ENCODE results near the gene SLX4IP.

SLX4IP gene

GRCh38 chr20:10654250-10654610 lies 219.1 kb downstream of the SLX4IP start:
- TF ChIP-seq CTCF (conservative IDR thresholded peaks at IDR 0.05; ENCODE audit: low read depth, low read length): no peak
- Histone ChIP-seq H3K4me3 (IDR thresholded peaks at IDR 0.05; ENCODE audit: insufficient read depth, low read depth, low read length) (no peak overlapping the region), H3K27me3 (ENCODE audit: insufficient read depth, low read depth) (no peaks in the 10 kb centered on the region), H3K4me2 (no peak overlapping the region), H2AFZ (ENCODE audit: low read depth) (no peak overlapping the region), H3K27ac (no peak overlapping the region), H3K9ac (no peak overlapping the region), H3K36me3 (ENCODE audit: insufficient read depth) (no peaks in the 10 kb centered on the region), H3K4me1 (ENCODE audit: low read depth, poor library complexity, severe bottlenecking) (no peaks in the 10 kb centered on the region), H4K20me1 (ENCODE audit: insufficient read depth) (no peaks in the 10 kb centered on the region), H3K79me2 (ENCODE audit: insufficient read depth, low read depth) (no peaks in the 10 kb centered on the region)

GRCh38 chr20:10654630-10655029 lies 219.5 kb downstream of the SLX4IP start:
- no peak overlapping the region for H3K4me3 ChIP-seq (IDR thresholded peaks at IDR 0.05; ENCODE audit: insufficient read depth, low read depth, low read length)
- no peak overlapping the region for H3K27ac ChIP-seq
- H2AFZ ChIP-seq (ENCODE audit: low read depth): no peak overlapping the region
- H4K20me1 ChIP-seq (ENCODE audit: insufficient read depth): no peaks in the 10 kb centered on the region
- no peak for TF ChIP-seq CTCF (conservative IDR thresholded peaks at IDR 0.05; ENCODE audit: low read depth, low read length)
- H3K36me3 ChIP-seq (ENCODE audit: insufficient read depth): no peaks in the 10 kb centered on the region
- H3K4me1 ChIP-seq (ENCODE audit: low read depth, poor library complexity, severe bottlenecking): no peaks in the 10 kb centered on the region
- H3K79me2 ChIP-seq (ENCODE audit: insufficient read depth, low read depth): no peaks in the 10 kb centered on the region
- no peak overlapping the region for H3K9ac ChIP-seq
- no peaks in the 10 kb centered on the region for H3K27me3 ChIP-seq (ENCODE audit: insufficient read depth, low read depth)
- H3K4me2 ChIP-seq: no peak overlapping the region

- no peak overlapping the region for H3K9ac ChIP-seq
- H4K20me1 ChIP-seq (ENCODE audit: insufficient read depth): no peaks in the 10 kb centered on the region
- no peak overlapping the region for H2AFZ ChIP-seq (ENCODE audit: low read depth)
- no peaks in the 10 kb centered on the region for H3K36me3 ChIP-seq (ENCODE audit: insufficient read depth)
- H3K4me3 ChIP-seq (IDR thresholded peaks at IDR 0.05; ENCODE audit: insufficient read depth, low read depth, low read length): no peak overlapping the region
- TF ChIP-seq CTCF (conservative IDR thresholded peaks at IDR 0.05; ENCODE audit: low read depth, low read length): no peak
- no peak overlapping the region for H3K27ac ChIP-seq
- H3K79me2 ChIP-seq (ENCODE audit: insufficient read depth, low read depth): no peaks in the 10 kb centered on the region
- no peaks in the 10 kb centered on the region for H3K4me1 ChIP-seq (ENCODE audit: low read depth, poor library complexity, severe bottlenecking)
- H3K4me2 ChIP-seq: no peak overlapping the region
- no peaks in the 10 kb centered on the region for H3K27me3 ChIP-seq (ENCODE audit: insufficient read depth, low read depth)
These were observed 220.9 kb downstream of the SLX4IP start for GRCh38 chr20:10655720-10656669.

- H2AFZ ChIP-seq (ENCODE audit: low read depth): no peak overlapping the region
- no peaks in the 10 kb centered on the region for H3K4me1 ChIP-seq (ENCODE audit: low read depth, poor library complexity, severe bottlenecking)
- H3K4me2 ChIP-seq: no peak overlapping the region
- no peaks in the 10 kb centered on the region for H4K20me1 ChIP-seq (ENCODE audit: insufficient read depth)
- H3K9ac ChIP-seq: no peak overlapping the region
- H3K79me2 ChIP-seq (ENCODE audit: insufficient read depth, low read depth): no peaks in the 10 kb centered on the region
- H3K4me3 ChIP-seq (IDR thresholded peaks at IDR 0.05; ENCODE audit: insufficient read depth, low read depth, low read length): no peak overlapping the region
- no peak overlapping the region for H3K27ac ChIP-seq
- no peaks in the 10 kb centered on the region for H3K27me3 ChIP-seq (ENCODE audit: insufficient read depth, low read depth)
- TF ChIP-seq CTCF (conservative IDR thresholded peaks at IDR 0.05; ENCODE audit: low read depth, low read length): no peak
- no peaks in the 10 kb centered on the region for H3K36me3 ChIP-seq (ENCODE audit: insufficient read depth)
These were observed 222.3 kb downstream of the SLX4IP start for GRCh38 chr20:10657453-10657852.

Data from KMS-11 (cell line).